SK-N-DZ (cell line): ENCODE data around the gene METTL26.
A peak's percentile ranks its signal among the peaks of the same experiment; 100 is the strongest.
"Not testable (repeated sequence)": the region's sequence is repeated elsewhere in the genome, so short reads cannot be mapped to it uniquely, and the experiment has no call there.

ENCODE experiments used
- DNase-seq: peaks from one replicate; pipeline ENCODE4 v3.0.0-alpha.2; 2015; ENCODE audit warnings: low spot score

Gene METTL26

GRCh38 chr16:625117-625976 lies 10.8 kb downstream of the METTL26 start:
- DNase-seq, result no peak

GRCh38 chr16:624526-625070 lies 11.5 kb downstream of the METTL26 start:
- peak; percentile 78 for DNase-seq

GRCh38 chr16:622920-623280 lies 13.2 kb downstream of the METTL26 start:
- DNase-seq, result no peak

GRCh38 chr16:621526-622105 lies 14.5 kb downstream of the METTL26 start:
- no peak for DNase-seq

GRCh38 chr16:620700-621525 lies 15.2 kb downstream of the METTL26 start:
- DNase-seq, result no peak

- no peak for DNase-seq
These were observed 16.5 kb downstream of the METTL26 start for GRCh38 chr16:619476-620100.

- no peak for DNase-seq
These were observed 18.2 kb downstream of the METTL26 start for GRCh38 chr16:617855-618254.

GRCh38 chr16:616733-617586 lies 19.1 kb downstream of the METTL26 start:
- no peak for DNase-seq

GRCh38 chr16:615122-615521 lies 21.0 kb downstream of the METTL26 start:
- no peak for DNase-seq

GRCh38 chr16:610513-611381 lies 25.4 kb downstream of the METTL26 start:
- DNase-seq, result peak; percentile 9

GRCh38 chr16:609984-610383 lies 26.1 kb downstream of the METTL26 start:
- DNase-seq, result no peak

- no peak for DNase-seq
These were observed 26.8 kb downstream of the METTL26 start for GRCh38 chr16:609316-609715.

- no peak for DNase-seq
These were observed 28.1 kb downstream of the METTL26 start for GRCh38 chr16:608019-608418.

GRCh38 chr16:606656-607307 lies 29.3 kb downstream of the METTL26 start:
- DNase-seq, result no peak

- no peak for DNase-seq
These were observed 32.2 kb downstream of the METTL26 start for GRCh38 chr16:603933-604332.

GRCh38 chr16:600781-601180 lies 35.3 kb downstream of the METTL26 start:
- no peak for DNase-seq

- DNase-seq, result no peak
These were observed 37.0 kb downstream of the METTL26 start for GRCh38 chr16:598823-599739.

GRCh38 chr16:597655-598054 lies 38.5 kb downstream of the METTL26 start:
- not testable (repeated sequence) for DNase-seq
